GM10266 (cell line): Measurements from ENCODE around the gene MOB2.

ENCODE experiments used
- DNase-seq: peaks from one replicate; pipeline ENCODE4 v3.0.0; 2012; ENCODE audit errors: extremely low spot score
- TF ChIP-seq, protein P1 (sequence below): IDR thresholded peaks from 2 replicates; pipeline ENCODE4 v1.5.1; 2012; ENCODE audit warnings: mild to moderate bottlenecking, low read depth; ENCODE audit not compliant: control insufficient read depth, insufficient read depth; ENCODE audit errors: missing control alignments

The MOB2 gene

GRCh38 chr11:1523077-1523476, 36.5 kb upstream of the MOB2 start:
- no peak for DNase-seq
- TF ChIP-seq, protein P1, sequence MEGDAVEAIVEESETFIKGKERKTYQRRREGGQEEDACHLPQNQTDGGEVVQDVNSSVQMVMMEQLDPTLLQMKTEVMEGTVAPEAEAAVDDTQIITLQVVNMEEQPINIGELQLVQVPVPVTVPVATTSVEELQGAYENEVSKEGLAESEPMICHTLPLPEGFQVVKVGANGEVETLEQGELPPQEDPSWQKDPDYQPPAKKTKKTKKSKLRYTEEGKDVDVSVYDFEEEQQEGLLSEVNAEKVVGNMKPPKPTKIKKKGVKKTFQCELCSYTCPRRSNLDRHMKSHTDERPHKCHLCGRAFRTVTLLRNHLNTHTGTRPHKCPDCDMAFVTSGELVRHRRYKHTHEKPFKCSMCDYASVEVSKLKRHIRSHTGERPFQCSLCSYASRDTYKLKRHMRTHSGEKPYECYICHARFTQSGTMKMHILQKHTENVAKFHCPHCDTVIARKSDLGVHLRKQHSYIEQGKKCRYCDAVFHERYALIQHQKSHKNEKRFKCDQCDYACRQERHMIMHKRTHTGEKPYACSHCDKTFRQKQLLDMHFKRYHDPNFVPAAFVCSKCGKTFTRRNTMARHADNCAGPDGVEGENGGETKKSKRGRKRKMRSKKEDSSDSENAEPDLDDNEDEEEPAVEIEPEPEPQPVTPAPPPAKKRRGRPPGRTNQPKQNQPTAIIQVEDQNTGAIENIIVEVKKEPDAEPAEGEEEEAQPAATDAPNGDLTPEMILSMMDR, result no peak

DNA sequence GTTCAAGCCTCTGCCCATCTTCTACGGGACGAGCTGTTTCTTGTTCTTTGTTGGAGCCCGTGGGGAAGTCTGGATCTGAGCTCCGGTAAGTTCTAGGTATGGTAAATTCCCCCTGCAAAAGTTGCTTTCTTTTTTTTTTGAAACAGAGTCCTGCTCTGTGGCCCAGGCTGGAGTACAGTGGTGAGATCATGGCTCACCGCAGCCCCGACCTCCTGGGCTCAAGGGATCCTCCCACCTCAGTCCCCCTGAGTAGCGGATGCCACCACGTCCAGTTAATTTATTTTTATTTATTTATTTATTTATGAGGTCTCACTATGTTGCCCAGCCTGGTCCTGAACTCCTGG, 35.5 kb upstream of the MOB2 start:
- TF ChIP-seq, protein P1, result no peak

GRCh38 chr11:1521382-1522080, 35.0 kb upstream of the MOB2 start:
- TF ChIP-seq, protein P1, result no peak
- DNase-seq, result peak; percentile 89

More for the DNA sequence above, 35.5 kb upstream of the MOB2 start:
- no peak for DNase-seq

- TF ChIP-seq, protein P1, result no peak
- DNase-seq, result no peak
These were observed 34.2 kb upstream of the MOB2 start for GRCh38 chr11:1520663-1521267.

DNA sequence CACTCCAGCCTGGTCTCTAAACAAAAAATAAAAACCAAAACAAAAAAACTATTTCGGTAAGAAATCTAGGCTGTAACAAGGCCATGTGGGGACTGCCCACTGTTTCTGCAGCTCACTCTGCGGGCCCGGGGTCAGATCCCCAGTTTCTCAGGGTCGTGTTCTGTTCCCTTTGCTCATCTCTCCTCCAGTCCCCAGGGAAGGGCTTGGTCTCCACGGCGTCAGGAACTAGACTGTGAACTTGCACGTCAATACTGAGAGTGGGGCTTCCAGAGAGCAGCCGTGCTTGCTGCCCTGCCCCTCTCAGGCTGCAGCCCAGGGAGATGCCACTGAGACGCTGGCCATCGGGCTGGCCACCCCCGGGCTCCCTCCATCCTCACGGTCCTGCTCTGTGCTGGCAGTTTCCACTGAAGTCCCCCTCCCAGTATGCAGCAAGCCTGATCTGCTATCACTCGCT, 33.7 kb upstream of the MOB2 start:
- DNase-seq, result no peak
- TF ChIP-seq, protein P1, result no peak

- DNase-seq, result no peak
- TF ChIP-seq, protein P1, result no peak
These were observed 32.7 kb upstream of the MOB2 start for GRCh38 chr11:1519028-1520010.
